Measurements from ENCODE around the gene FBLN2.

FBLN2 gene

GRCh38 chr3:13532085-13532484, 16.8 kb upstream of the FBLN2 start:
- no peak for DNase-seq (ENCODE audit: low spot score)

- no peak for DNase-seq (ENCODE audit: low spot score)
Measured at GRCh38 chr3:13532631-13533030, 16.3 kb upstream of the FBLN2 start.

- DNase-seq (ENCODE audit: low spot score): no peak
Measured at GRCh38 chr3:13533885-13534301, 15.0 kb upstream of the FBLN2 start.

- no peak for DNase-seq (ENCODE audit: low spot score)
Measured at GRCh38 chr3:13535526-13535875, 13.4 kb upstream of the FBLN2 start.

- DNase-seq (ENCODE audit: low spot score): no peak
Measured at GRCh38 chr3:13535905-13536304, 13.0 kb upstream of the FBLN2 start.

GRCh38 chr3:13536432-13536831, 12.5 kb upstream of the FBLN2 start:
- DNase-seq (ENCODE audit: low spot score): no peak

GRCh38 chr3:13536832-13537231, 12.1 kb upstream of the FBLN2 start:
- no peak for DNase-seq (ENCODE audit: low spot score)

GRCh38 chr3:13537244-13537908, 11.5 kb upstream of the FBLN2 start:
- DNase-seq (ENCODE audit: low spot score): no peak

GRCh38 chr3:13537909-13538296, 11.0 kb upstream of the FBLN2 start:
- DNase-seq (ENCODE audit: low spot score): peak; percentile 10

- no peak for DNase-seq (ENCODE audit: low spot score)
Measured at GRCh38 chr3:13538520-13539291, 10.2 kb upstream of the FBLN2 start.

GRCh38 chr3:13539292-13539638, 9.7 kb upstream of the FBLN2 start:
- DNase-seq (ENCODE audit: low spot score): no peak

- DNase-seq (ENCODE audit: low spot score): no peak
Measured at GRCh38 chr3:13539671-13540070, 9.3 kb upstream of the FBLN2 start.

- no peak for DNase-seq (ENCODE audit: low spot score)
Measured at GRCh38 chr3:13540297-13540995, 8.5 kb upstream of the FBLN2 start.

GRCh38 chr3:13541691-13542090, 7.2 kb upstream of the FBLN2 start:
- DNase-seq (ENCODE audit: low spot score): no peak

- DNase-seq (ENCODE audit: low spot score): no peak
Measured at GRCh38 chr3:13542142-13542541, 6.8 kb upstream of the FBLN2 start.

GRCh38 chr3:13543253-13543652, 5.7 kb upstream of the FBLN2 start:
- DNase-seq (ENCODE audit: low spot score): no peak

- DNase-seq (ENCODE audit: low spot score): no peak
Measured at GRCh38 chr3:13544293-13544831, 4.6 kb upstream of the FBLN2 start.

GRCh38 chr3:13544951-13545651, 3.8 kb upstream of the FBLN2 start:
- no peak for DNase-seq (ENCODE audit: low spot score)

- DNase-seq (ENCODE audit: low spot score): no peak
Measured at GRCh38 chr3:13545952-13546454, 2.9 kb upstream of the FBLN2 start.

GRCh38 chr3:13546667-13547171, 2.2 kb upstream of the FBLN2 start:
- no peak for DNase-seq (ENCODE audit: low spot score)

GRCh38 chr3:13547591-13548371, 1.1 kb upstream of the FBLN2 start:
- DNase-seq (ENCODE audit: low spot score): no peak
